Neural crest cell (in vitro differentiated cells): ENCODE results near the gene HDDC2. TPM values are rescaled to one million over a fixed set of nuclear protein-coding genes. Genes with fewer than 3 reads are reported as not detected.
"Not testable (repeated sequence)": the region's sequence is repeated elsewhere in the genome, so short reads cannot be mapped to it uniquely, and the experiment has no call there.

Experiments used
- DNase-seq: peaks from one replicate; pipeline ENCODE4 v3.0.0; 2021; ENCODE audit warnings: low read depth, mixed read lengths, low spot score
- H3K27ac Mint-ChIP-seq: one replicate; pipeline ENCODE4 v1.8.0; 2021; ENCODE audit warnings: mild to moderate bottlenecking, mixed read lengths; ENCODE audit not compliant: unreplicated experiment
- H3K27me3 Mint-ChIP-seq: 2 replicates; pipeline ENCODE4 v1.8.0; 2021; ENCODE audit warnings: low read depth, mild to moderate bottlenecking, mixed read lengths
- H3K36me3 Mint-ChIP-seq: 2 replicates; pipeline ENCODE4 v1.8.0; 2021; ENCODE audit warnings: low read depth, mild to moderate bottlenecking, mixed read lengths
- H3K4me1 Mint-ChIP-seq: 2 replicates; pipeline ENCODE4 v1.8.0; 2021; ENCODE audit warnings: mixed read lengths
- H3K4me3 Mint-ChIP-seq: one replicate; pipeline ENCODE4 v1.8.0; 2021; ENCODE audit warnings: mild to moderate bottlenecking, mixed read lengths
- H3K9me3 Mint-ChIP-seq: 2 replicates; pipeline ENCODE4 v1.8.0; 2021; ENCODE audit warnings: mixed read lengths
- total RNA-seq: library from RNA; stranded (reverse); gene quantifications from 2 replicates; pipeline ENCODE4 v1.2.1, GENCODE V29; 2021
- TF ChIP-seq, protein P1 (sequence below): fragments of 200-600 bp; sonication (generic); conservative IDR thresholded peaks from 2 replicates; pipeline ENCODE4 v1.5.0; 2021; ENCODE audit warnings: antibody characterized with exemption, mild to moderate bottlenecking

The HDDC2 gene
- total RNA-seq, 1 donor from 2014 or later, result 103 TPM

- TF ChIP-seq, protein P1, sequence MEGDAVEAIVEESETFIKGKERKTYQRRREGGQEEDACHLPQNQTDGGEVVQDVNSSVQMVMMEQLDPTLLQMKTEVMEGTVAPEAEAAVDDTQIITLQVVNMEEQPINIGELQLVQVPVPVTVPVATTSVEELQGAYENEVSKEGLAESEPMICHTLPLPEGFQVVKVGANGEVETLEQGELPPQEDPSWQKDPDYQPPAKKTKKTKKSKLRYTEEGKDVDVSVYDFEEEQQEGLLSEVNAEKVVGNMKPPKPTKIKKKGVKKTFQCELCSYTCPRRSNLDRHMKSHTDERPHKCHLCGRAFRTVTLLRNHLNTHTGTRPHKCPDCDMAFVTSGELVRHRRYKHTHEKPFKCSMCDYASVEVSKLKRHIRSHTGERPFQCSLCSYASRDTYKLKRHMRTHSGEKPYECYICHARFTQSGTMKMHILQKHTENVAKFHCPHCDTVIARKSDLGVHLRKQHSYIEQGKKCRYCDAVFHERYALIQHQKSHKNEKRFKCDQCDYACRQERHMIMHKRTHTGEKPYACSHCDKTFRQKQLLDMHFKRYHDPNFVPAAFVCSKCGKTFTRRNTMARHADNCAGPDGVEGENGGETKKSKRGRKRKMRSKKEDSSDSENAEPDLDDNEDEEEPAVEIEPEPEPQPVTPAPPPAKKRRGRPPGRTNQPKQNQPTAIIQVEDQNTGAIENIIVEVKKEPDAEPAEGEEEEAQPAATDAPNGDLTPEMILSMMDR, result no peak
- peaks cover 72% of the 10 kb centered on the region for H3K36me3 Mint-ChIP-seq
- H3K4me1 Mint-ChIP-seq, result no peaks in the 10 kb centered on the region
- no peak overlapping the region for H3K27ac Mint-ChIP-seq
- peaks cover 20% of the 10 kb centered on the region for H3K9me3 Mint-ChIP-seq
- H3K4me3 Mint-ChIP-seq, result no peak overlapping the region
- no peaks in the 10 kb centered on the region for H3K27me3 Mint-ChIP-seq
- DNase-seq, result no peak
Observed at GRCh38 chr6:125287718-125288117, 14.0 kb downstream of the HDDC2 start.

GRCh38 chr6:125285936-125286335, 15.8 kb downstream of the HDDC2 start:
- Mint-ChIP-seq H3K9me3 (peaks cover 24% of the 10 kb centered on the region), H3K36me3 (peaks cover 79% of the 10 kb centered on the region), H3K4me1 (no peaks in the 10 kb centered on the region), H3K27ac (no peak overlapping the region), H3K4me3 (no peak overlapping the region), H3K27me3 (no peaks in the 10 kb centered on the region)
- TF ChIP-seq, protein P1, result no peak
- no peak for DNase-seq

- Mint-ChIP-seq H3K4me3 (no peak overlapping the region), H3K27me3 (no peaks in the 10 kb centered on the region), H3K4me1 (no peaks in the 10 kb centered on the region), H3K36me3 (peaks cover 81% of the 10 kb centered on the region), H3K27ac (no peak overlapping the region), H3K9me3 (peaks cover 24% of the 10 kb centered on the region)
- no peak for DNase-seq
- TF ChIP-seq, protein P1, result no peak
Observed at GRCh38 chr6:125285353-125285752, 16.4 kb downstream of the HDDC2 start.

- not testable (repeated sequence) for H3K4me3 Mint-ChIP-seq, H3K4me1 Mint-ChIP-seq, H3K27ac Mint-ChIP-seq, DNase-seq, H3K27me3 Mint-ChIP-seq
- peaks cover 24% of the 10 kb centered on the region for H3K9me3 Mint-ChIP-seq
- H3K36me3 Mint-ChIP-seq, result peaks cover 73% of the 10 kb centered on the region
Observed at GRCh38 chr6:125282470-125282869, 19.3 kb downstream of the HDDC2 start.

- peaks cover 17% of the 10 kb centered on the region for H3K9me3 Mint-ChIP-seq
- H3K36me3 Mint-ChIP-seq, result peaks cover 61% of the 10 kb centered on the region
- H3K4me3 Mint-ChIP-seq, H3K27me3 Mint-ChIP-seq, H3K4me1 Mint-ChIP-seq, DNase-seq, H3K27ac Mint-ChIP-seq: not testable (repeated sequence)
Observed at GRCh38 chr6:125280370-125281035, 21.3 kb downstream of the HDDC2 start.

DNA sequence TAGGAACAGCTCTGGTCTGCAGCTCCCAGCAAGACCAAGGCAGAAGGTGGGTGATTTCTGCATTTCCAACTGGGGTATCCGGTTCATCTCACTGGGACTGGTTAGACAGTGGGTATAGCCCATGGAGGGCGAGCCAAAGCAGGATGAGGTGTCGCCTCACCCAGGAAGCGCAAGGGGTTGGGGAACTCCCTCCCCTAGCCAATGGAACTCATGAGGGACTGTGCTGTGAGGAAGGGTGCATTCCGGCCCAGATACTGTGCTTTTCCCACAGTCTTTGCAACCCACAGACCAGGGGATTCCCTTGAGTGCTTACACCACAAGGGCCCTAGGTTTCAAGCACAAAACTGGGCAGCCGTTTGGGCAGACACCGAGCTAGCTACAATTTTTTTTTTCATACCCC, 21.8 kb downstream of the HDDC2 start:
- Mint-ChIP-seq H3K27me3 (no peaks in the 10 kb centered on the region), H3K36me3 (peaks cover 56% of the 10 kb centered on the region), H3K4me1 (no peaks in the 10 kb centered on the region), H3K4me3 (no peak overlapping the region), H3K27ac (peak overlapping the region; percentile 19), H3K9me3 (peaks cover 14% of the 10 kb centered on the region)
- DNase-seq, result no peak
- TF ChIP-seq, protein P1, result no peak
